NCI-H2107 treated with DMSO at 0.1 percent for 48 hours (cell line): ENCODE measurements around the gene RIPPLY3.
A peak's percentile ranks its signal among the peaks of the same experiment; 100 is the strongest.
"Not testable (repeated sequence)": the region's sequence is repeated elsewhere in the genome, so short reads cannot be mapped to it uniquely, and the experiment has no call there.

Experiments
- DNase-seq: peaks from one replicate; lab custom pipeline; 2025; ENCODE audit not compliant: unreplicated experiment; lab: John Stamatoyannopoulos, UW

Gene RIPPLY3

GRCh38 chr21:37005548-37006485 lies 685 bp upstream of the RIPPLY3 start:
- DNase-seq = no peak

- peak; percentile 95 for DNase-seq
These were observed 2.2 kb downstream of the RIPPLY3 start for GRCh38 chr21:37008724-37009123.

GRCh38 chr21:37009740-37010341 lies 3.3 kb downstream of the RIPPLY3 start:
- DNase-seq = peak; percentile 95

DNA sequence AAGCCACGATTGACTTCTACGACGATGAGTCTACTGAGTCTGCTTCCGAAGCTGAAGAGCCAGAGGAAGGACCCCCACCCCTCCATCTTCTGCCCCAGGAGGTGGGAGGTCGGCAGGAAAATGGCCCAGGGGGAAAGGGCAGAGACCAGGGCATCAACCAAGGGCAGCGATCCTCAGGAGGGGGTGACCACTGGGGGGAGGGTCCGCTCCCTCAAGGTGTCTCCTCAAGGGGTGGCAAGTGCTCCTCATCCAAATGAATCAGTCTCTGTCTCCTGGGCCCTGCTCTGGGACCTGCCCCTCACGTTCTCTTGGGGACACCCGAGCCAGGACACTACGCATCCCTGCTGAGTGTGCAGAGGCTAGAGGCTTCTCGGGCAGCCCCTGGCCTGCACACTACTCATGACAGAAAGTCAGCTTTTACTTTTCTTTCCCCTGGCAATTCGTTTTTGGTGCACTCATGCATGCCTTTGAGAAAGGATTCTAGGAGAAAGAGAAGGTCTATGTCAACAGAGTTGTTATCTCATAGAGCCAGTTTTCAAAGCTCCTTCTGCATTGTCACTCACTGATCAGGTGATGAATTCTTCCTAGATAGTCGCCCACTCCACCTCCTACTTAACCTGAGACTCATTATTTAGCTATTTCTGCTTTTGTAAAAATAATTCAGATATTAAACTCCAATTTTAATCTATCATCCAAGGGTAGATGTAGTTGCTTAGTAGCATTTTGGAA lies 11.6 kb downstream of the RIPPLY3 start:
- no peak for DNase-seq

DNA sequence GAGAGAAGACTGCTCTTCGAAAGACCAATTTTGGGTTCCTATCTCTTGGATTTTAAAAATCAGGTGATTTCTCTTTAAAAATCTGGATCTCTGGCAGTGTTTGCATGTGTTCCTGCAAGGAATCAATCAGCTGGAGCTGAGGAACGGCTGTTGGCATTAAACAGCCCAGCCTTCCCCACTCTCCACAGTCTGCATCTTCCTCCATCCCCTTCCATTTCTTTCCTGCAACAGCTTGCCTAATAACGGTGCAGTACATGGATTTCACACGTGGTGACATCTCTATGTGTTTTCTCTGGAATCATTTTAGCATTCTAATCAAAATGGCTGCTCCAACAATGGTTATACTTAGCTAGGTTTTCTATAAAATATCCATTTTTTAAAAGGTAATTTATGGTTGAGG lies 20.0 kb downstream of the RIPPLY3 start:
- DNase-seq = no peak

DNA sequence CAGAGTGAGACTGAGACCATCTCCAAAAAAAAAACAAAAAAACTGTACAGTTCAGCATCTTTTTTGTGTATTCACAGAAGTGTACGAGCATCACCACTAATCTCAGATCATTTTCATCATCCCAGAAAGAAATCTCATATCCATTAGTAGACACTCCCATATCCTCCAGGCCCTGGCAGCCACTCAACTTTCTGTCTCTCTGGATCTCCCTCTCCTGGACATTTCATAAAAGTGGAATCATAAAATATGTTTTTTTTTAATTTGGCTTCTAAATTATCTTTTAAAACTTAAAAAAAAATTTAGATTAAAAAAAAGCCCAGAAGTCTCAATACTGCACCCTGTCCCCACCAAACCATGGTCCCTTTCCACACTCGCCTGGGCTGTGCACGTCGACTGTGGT lies 22.1 kb downstream of the RIPPLY3 start:
- DNase-seq = no peak

DNA sequence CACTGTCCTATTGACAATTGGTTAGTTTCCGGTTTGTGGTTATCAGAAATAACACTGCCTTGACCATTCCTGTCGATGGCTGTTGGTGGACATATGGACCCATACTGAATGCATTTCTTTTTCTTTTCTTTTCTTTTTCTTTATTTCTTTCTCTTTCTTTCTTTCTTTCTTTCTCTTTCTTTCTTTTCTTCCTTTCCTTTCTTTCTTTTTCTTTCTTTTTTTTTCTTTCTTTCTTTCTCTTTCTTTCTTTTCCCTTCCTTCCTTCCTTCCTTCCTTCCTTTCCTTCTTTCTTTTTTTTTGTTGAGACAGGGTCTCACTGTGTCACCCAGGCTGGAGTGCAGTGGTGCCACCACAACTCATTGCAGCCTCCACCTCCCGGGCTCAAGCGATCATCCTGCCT lies 24.4 kb downstream of the RIPPLY3 start:
- DNase-seq = no peak

GRCh38 chr21:37032293-37032692 lies 25.8 kb downstream of the RIPPLY3 start:
- DNase-seq = no peak

- no peak for DNase-seq
These were observed 26.5 kb downstream of the RIPPLY3 start for GRCh38 chr21:37032877-37033471.

GRCh38 chr21:37034394-37034793 lies 27.9 kb downstream of the RIPPLY3 start:
- DNase-seq = not testable (repeated sequence)

DNA sequence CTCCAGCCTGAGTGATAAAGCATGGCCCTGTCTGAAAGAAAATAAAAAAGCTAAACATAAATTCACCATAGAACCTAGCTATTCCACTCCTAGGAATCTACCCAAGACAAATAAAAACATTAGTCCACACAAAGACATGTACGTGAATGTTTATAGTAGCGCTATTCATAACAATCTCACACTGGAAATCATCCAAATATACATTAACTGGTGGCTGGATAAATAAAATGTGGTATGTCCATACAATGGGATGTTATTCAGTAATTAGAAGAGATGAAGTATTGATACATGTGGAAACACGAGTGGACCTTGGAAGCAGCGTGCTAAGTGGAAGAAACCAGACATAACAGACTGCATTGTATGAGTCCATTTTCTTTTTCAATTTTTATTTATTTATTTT lies 29.7 kb downstream of the RIPPLY3 start:
- no peak for DNase-seq

DNA sequence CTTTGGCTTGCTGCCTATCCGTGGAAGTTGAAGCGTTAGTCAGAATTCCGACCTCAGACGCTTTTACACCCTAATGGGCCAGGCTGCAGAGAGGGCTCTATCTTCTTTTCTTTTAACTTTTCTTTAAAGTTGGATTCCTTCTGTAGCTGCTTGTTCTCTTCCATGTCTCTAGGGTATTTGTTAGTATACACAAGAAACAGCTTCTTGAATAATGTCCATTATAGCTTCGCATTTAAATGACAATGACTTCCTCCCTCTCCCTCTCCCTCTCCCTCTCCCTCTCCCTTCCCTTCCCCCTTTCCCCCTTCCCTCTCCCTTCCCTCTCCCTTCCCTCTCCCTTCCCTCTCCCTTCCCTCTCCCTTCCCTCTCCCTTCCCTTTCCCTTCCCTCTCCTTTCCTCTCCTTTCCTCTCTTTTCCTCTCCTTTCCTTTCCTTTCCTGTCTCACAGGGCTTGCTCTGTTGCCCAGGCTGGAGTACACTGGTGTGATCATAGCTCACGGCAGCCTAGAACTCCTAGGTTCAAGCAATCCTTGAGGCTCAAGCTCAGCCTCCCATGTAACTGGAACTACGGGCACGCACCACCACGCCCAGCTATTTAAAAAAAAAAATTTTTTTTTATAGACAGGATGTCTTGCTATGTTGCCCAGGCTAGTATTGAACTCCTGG lies 33.0 kb downstream of the RIPPLY3 start:
- no peak for DNase-seq

DNA sequence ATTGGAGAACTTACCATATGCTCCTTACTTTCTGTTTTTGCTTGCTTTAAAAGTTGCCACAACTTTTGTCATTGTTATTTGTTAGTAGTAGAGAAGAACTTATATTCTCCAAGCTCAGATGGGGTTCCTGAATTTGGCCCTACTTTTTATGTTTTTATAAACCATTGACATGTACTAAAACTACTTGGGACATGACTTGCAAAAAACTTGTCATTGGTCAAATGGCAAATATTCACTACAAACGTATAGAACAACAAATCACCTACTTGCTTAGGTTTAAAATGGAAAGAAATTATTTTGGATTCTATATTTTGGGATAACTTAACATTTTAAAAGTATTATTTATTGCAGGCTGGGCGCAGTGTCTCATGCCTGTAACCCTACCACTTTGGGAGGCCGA lies 33.7 kb downstream of the RIPPLY3 start:
- DNase-seq = no peak

GRCh38 chr21:37041706-37042271 lies 35.3 kb downstream of the RIPPLY3 start:
- DNase-seq = peak; percentile 94

- no peak for DNase-seq
These were observed 37.3 kb downstream of the RIPPLY3 start for GRCh38 chr21:37043818-37044217.

- DNase-seq = no peak
These were observed 38.1 kb downstream of the RIPPLY3 start for GRCh38 chr21:37044643-37045042.

- no peak for DNase-seq
These were observed 38.6 kb downstream of the RIPPLY3 start for GRCh38 chr21:37045149-37045548.

DNA sequence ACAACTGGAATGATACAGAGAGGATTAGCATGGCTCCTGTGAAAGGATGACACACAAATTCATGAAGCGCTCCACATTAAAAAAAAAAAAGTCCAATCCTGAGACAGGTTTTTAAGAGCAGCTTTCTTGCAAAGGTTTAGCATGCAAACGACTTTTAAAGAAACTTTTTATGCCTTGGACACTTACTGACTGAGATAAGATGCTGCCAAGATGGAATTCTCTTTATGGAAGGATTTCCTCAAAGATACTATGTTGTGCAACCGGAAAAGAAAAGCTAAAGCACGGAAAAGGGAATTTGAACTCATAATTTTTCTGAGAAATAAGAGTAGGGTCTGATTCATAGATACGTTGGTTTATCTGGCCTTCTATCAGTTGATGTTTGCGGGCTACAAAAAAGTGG lies 39.1 kb downstream of the RIPPLY3 start:
- no peak for DNase-seq

- peak; percentile 99 for DNase-seq
These were observed 40.6 kb downstream of the RIPPLY3 start for GRCh38 chr21:37047079-37047478.

DNA sequence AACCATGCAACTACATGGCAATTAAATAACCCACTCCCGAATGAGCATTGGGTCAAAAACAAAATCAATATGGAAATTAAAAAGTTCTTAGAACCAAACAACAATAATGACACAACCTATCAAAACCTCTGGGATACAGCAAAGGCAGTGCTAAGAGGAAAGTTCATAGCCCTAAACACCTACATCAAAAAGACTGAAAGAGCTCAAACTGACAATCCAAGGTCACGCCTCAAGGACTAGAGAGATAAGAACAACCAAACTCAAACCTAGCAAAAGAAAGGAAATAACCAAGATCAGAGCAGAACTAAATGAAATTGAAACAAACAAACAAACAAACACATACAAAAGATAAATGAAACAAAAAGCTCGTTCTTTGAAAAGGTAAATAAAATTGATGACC lies 43.2 kb downstream of the RIPPLY3 start:
- DNase-seq = not testable (repeated sequence)
